ENCODE data around the gene CAMKK2. TPM values are rescaled to one million over a fixed set of nuclear protein-coding genes. Genes with fewer than 3 reads are reported as not detected.

CAMKK2 gene
- 22.4 and 24.7 TPM in 2 replicates for total RNA-seq (2021)
- long read RNA-seq, full-length matches to known transcripts: 109 of 174 reads
- long read RNA-seq, partial matches to known transcripts: 13 of 174 reads
- long read RNA-seq, other reads (novel, unspliced or antisense): 52 of 174 reads

DNA sequence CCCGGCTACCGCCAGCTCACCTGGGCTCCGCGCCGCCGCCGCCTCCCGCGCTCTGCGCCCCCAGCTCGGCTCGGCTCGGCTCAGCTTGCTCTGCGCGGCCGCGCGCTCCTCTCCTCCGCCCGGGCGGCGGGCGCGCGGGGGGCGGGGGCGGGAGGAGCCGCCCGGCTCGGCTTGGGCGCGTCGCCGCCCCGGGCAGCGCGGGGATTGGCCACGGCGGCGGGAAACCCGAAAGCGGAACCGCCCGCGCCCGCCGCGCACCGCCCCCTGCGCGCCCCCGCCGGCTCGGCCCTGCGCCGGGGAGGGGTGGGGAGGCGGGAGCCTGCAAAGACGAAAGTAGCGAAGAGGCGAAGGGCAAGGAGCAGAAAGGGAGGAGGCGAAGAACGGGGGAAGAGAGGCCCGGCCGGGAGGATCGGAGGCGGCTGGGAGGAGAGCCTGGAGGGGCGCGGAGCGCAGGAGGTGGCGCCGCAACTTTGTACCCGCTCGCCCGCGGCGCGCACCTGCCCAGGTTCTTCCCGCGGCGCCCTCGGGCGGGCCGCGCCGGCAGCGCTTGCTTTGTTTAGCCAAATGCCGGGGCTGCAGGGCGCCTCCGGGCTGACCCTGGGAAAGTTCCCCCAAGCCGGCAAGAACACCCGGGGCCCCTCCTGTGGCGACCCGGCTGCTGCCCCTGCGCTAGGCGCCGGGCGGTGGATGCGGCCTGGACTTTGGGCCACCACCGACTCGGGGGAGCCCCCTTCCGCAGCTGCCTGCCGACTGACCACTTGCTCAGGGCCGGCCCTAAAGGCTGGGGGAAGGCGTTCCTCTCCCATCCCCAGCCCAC, at the start of gene CAMKK2:
Gene CAMKK2, minus strand, starts transcription at position 92 of the 817 bp plus-strand sequence. CDS start 22,183 bp downstream, outside the sequence.
- Mint-ChIP-seq H3K9me3 (no peaks in the 10 kb centered on the region; a peak in 1 of 5 replicates), H3K36me3 (ENCODE audit: insufficient read depth in 1 of 3, low read depth in 3 of 3) (peaks cover 2 to 8% (median 5%) of the 10 kb centered on the region in 3 experiments; a peak in 4 of 7 replicates), H3K4me3 (peak within 1 kb of the TSS; percentile 82 to 90), H3K27ac (peak within 1 kb of the TSS; percentile 69 to 73 (median 70); a peak in 5 of 7 replicates), H3K4me1 (peaks cover 5 to 8% of the 10 kb centered on the region in 2 experiments), H3K27me3 (ENCODE audit: low read depth) (no peaks in the 10 kb centered on the region)
- H3K4ac ChIP-seq (ENCODE audit: low read depth, low read length): no peak within 1 kb of the TSS
- no peaks in the 10 kb centered on the region for H3K27me3 ChIP-seq (ENCODE audit: insufficient read depth, low read length)
- H4K91ac ChIP-seq (ENCODE audit: insufficient read length, low read depth, low read length): no peak within 1 kb of the TSS
- H2AFZ ChIP-seq (ENCODE audit: low read length): peak within 1 kb of the TSS; percentile 43
- no peak within 1 kb of the TSS for H3K27ac ChIP-seq (ENCODE audit: insufficient read length, low read depth, low read length)
- no peaks in the 10 kb centered on the region for H3K9me3 ChIP-seq (ENCODE audit: control insufficient read depth, low read depth, low read length)
- no peak within 1 kb of the TSS for H3T11ph ChIP-seq (ENCODE audit: low read length)
- DNase-seq: peak; percentile 87
- no peaks in the 10 kb centered on the region for H4K20me1 ChIP-seq (ENCODE audit: control insufficient read depth, insufficient read depth, insufficient read length)
- no peak within 1 kb of the TSS for H2AK5ac ChIP-seq (ENCODE audit: insufficient read length, low read length)
- no peak within 1 kb of the TSS for H2BK15ac ChIP-seq (ENCODE audit: low read depth, low read length)
- no peak within 1 kb of the TSS for H2BK12ac ChIP-seq (ENCODE audit: insufficient read length, low read depth, low read length)
- TF ChIP-seq, protein P1, sequence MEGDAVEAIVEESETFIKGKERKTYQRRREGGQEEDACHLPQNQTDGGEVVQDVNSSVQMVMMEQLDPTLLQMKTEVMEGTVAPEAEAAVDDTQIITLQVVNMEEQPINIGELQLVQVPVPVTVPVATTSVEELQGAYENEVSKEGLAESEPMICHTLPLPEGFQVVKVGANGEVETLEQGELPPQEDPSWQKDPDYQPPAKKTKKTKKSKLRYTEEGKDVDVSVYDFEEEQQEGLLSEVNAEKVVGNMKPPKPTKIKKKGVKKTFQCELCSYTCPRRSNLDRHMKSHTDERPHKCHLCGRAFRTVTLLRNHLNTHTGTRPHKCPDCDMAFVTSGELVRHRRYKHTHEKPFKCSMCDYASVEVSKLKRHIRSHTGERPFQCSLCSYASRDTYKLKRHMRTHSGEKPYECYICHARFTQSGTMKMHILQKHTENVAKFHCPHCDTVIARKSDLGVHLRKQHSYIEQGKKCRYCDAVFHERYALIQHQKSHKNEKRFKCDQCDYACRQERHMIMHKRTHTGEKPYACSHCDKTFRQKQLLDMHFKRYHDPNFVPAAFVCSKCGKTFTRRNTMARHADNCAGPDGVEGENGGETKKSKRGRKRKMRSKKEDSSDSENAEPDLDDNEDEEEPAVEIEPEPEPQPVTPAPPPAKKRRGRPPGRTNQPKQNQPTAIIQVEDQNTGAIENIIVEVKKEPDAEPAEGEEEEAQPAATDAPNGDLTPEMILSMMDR (conservative IDR thresholded peaks at IDR 0.05): peak; percentile 21; the same call in 2 of the 3 replicates
- H2BK120ac ChIP-seq (ENCODE audit: low read depth, low read length, poor library complexity, severe bottlenecking): no peak within 1 kb of the TSS
- H3K23ac ChIP-seq (ENCODE audit: insufficient read length, low read depth, low read length): no peak within 1 kb of the TSS
- H3K9ac ChIP-seq (ENCODE audit: extremely low read depth, insufficient read length, low read length): peak within 1 kb of the TSS; percentile 80
- H3K18ac ChIP-seq (ENCODE audit: insufficient read length, low read depth, low read length): peak within 1 kb of the TSS; percentile 61
- H2BK20ac ChIP-seq (ENCODE audit: low read depth, low read length, poor library complexity, severe bottlenecking): no peak within 1 kb of the TSS
- peak within 1 kb of the TSS; percentile 95 for H3K4me2 ChIP-seq (ENCODE audit: insufficient read depth, insufficient read length, low read length)
- H3K56ac ChIP-seq (ENCODE audit: insufficient read length, low read depth, low read length): no peak within 1 kb of the TSS
- peaks cover 14% of the 10 kb centered on the region for H3K23me2 ChIP-seq (ENCODE audit: insufficient read length, low read depth, low read length, poor library complexity, severe bottlenecking)
- WGBS (ENCODE audit: extremely low coverage, insufficient read length, low lambda C conversion rate): no CpG with 5 or more reads among the region's 104 CpGs
- no peak within 1 kb of the TSS for H4K5ac ChIP-seq (ENCODE audit: insufficient read length, low read depth, low read length)
- peak within 1 kb of the TSS; percentile 93 for H3K14ac ChIP-seq (ENCODE audit: insufficient read depth, low read length)
- H2BK5ac ChIP-seq (ENCODE audit: insufficient read length, low read length): no peak within 1 kb of the TSS
- H3K79me1 ChIP-seq (ENCODE audit: insufficient read depth, low read depth, low read length, poor library complexity, severe bottlenecking): peaks cover 3% of the 10 kb centered on the region
- no peak within 1 kb of the TSS for H4K8ac ChIP-seq (replicated peaks; ENCODE audit: insufficient read length, low read depth, low read length)
- peaks cover 3% of the 10 kb centered on the region; the same call in 1 of the 2 replicates for H3K4me1 ChIP-seq (ENCODE audit: insufficient read depth, low read length)
- H3K79me2 ChIP-seq (ENCODE audit: insufficient read depth, low read length): peaks cover 2% of the 10 kb centered on the region; the same call in 1 of the 2 replicates
